Vagina (tissue), 2 donors: ENCODE data around the gene FXN. TPM values are rescaled to one million over a fixed set of nuclear protein-coding genes. Genes with fewer than 3 reads are reported as not detected.
A peak's percentile ranks its signal among the peaks of the same experiment; 100 is the strongest.

Source experiments
- DNase-seq, 2 donors: peaks; one replicate each; pipeline ENCODE4 v3.0.0-alpha.2; 2017; ENCODE audit errors: extremely low spot score in 2 of 2
- H3K27ac ChIP-seq: fragments of 200-600 bp; sonication (generic); one replicate; pipeline ENCODE4 v1.5.1; 2019
- H3K27me3 ChIP-seq: fragments of 200-600 bp; sonication (generic); one replicate; pipeline ENCODE4 v1.5.1; 2019
- H3K36me3 ChIP-seq, 2 donors: fragments of 200-600 bp; sonication (generic); one replicate each; pipeline ENCODE4 v1.5.1; 2017 to 2019
- H3K4me1 ChIP-seq: fragments of 200-600 bp; sonication (generic); one replicate; pipeline ENCODE4 v1.5.1; 2019
- H3K4me3 ChIP-seq, 2 donors: fragments of 200-600 bp; sonication (generic); 1 replicate in 1 of 2; 2 replicates in 1 of 2; pipeline ENCODE4 v1.5.1; 2016 to 2019
- H3K9me3 ChIP-seq: fragments of 200-600 bp; sonication (generic); one replicate; pipeline ENCODE4 v1.5.1; 2019
- POLR2A ChIP-seq, 2 donors: fragments of 450-650 bp; IDR thresholded peaks; one replicate each; pipeline ENCODE4 v1.6.1; 2017; ENCODE audit warnings: antibody characterized with exemption in 2 of 2, mild to moderate bottlenecking in 2 of 2, moderate library complexity in 2 of 2
- POLR2AphosphoS5 ChIP-seq, 2 donors: sonication (generic); formaldehyde crosslinking; IDR thresholded peaks; one replicate each; pipeline ENCODE4 v1.9.0; 2017; ENCODE audit warnings: antibody characterized with exemption in 2 of 2, mild to moderate bottlenecking in 2 of 2, low read depth in 1 of 2; ENCODE audit not compliant: insufficient read depth in 1 of 2
- intact Hi-C: fragments of 100-400 bp; cut with DNase I; formaldehyde crosslinking; loops from one replicate; pipeline ENCODE4 v1.15.1; 2023
- total RNA-seq: library from RNA; depleted of rRNA; stranded (reverse); fragments of >200 nt; gene quantifications from one replicate; pipeline ENCODE4 v1.2.3, GENCODE V29; 2016
- TF ChIP-seq, protein P1 (sequence below), 3 experiments: fragments of 450-650 bp in 2 of 3; fragments of 200-600 bp in 1 of 3; sonication (generic) in 1 of 3; IDR thresholded peaks; one replicate each; pipeline ENCODE4 v1.5.1; 2017 to 2019; ENCODE audit warnings: antibody characterized with exemption in 3 of 3, mild to moderate bottlenecking in 2 of 3, moderate library complexity in 2 of 3

Gene FXN
- total RNA-seq, 1 donor from 2014 or later = 11.8 TPM

DNA sequence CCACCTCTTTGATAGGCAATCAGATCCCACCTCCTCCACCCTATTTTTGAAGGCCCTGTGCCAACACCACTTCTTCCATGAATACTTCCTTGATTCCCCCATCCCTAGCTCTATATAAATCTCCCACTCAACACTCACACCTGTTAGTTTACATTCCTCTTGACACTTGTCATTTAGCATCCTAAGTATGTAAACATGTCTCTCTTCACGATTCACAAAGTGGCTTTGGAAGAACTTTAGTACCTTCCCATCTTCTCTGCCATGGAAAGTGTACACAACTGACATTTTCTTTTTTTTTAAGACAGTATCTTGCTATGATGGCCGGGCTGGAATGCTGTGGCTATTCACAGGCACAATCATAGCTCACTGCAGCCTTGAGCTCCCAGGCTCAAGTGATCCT is 1.5 kb upstream of the FXN start:
- no peak for DNase-seq
- Histone ChIP-seq H3K4me3 (no peak overlapping the region), H3K4me1 (peaks cover 11% of the 10 kb centered on the region), H3K27me3 (no peaks in the 10 kb centered on the region), H3K9me3 (no peaks in the 10 kb centered on the region), H3K36me3 (no peaks in the 10 kb centered on the region), H3K27ac (no peak overlapping the region)
- intact Hi-C loops = no loop called here
- TF ChIP-seq POLR2A (IDR thresholded peaks at IDR 0.05) (no peak), POLR2AphosphoS5 (IDR thresholded peaks at IDR 0.05; ENCODE audit: insufficient read depth in 1 of 2, low read depth in 1 of 2) (no peak)
- TF ChIP-seq, protein P1, sequence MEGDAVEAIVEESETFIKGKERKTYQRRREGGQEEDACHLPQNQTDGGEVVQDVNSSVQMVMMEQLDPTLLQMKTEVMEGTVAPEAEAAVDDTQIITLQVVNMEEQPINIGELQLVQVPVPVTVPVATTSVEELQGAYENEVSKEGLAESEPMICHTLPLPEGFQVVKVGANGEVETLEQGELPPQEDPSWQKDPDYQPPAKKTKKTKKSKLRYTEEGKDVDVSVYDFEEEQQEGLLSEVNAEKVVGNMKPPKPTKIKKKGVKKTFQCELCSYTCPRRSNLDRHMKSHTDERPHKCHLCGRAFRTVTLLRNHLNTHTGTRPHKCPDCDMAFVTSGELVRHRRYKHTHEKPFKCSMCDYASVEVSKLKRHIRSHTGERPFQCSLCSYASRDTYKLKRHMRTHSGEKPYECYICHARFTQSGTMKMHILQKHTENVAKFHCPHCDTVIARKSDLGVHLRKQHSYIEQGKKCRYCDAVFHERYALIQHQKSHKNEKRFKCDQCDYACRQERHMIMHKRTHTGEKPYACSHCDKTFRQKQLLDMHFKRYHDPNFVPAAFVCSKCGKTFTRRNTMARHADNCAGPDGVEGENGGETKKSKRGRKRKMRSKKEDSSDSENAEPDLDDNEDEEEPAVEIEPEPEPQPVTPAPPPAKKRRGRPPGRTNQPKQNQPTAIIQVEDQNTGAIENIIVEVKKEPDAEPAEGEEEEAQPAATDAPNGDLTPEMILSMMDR (IDR thresholded peaks at IDR 0.05) = no peak

- H3K27ac ChIP-seq = peak overlapping the region; percentile 75
- no peaks in the 10 kb centered on the region for H3K9me3 ChIP-seq
- no peaks in the 10 kb centered on the region for H3K27me3 ChIP-seq
- H3K4me3 ChIP-seq = peak overlapping the region; percentile 58 to 66
- no peak for DNase-seq
- H3K4me1 ChIP-seq = peaks cover 11% of the 10 kb centered on the region
- intact Hi-C loops = no loop called here
- TF ChIP-seq POLR2AphosphoS5 (IDR thresholded peaks at IDR 0.05; ENCODE audit: insufficient read depth in 1 of 2, low read depth in 1 of 2) = no peak
- TF ChIP-seq, protein P1 (IDR thresholded peaks at IDR 0.05) = no peak
- TF ChIP-seq POLR2A (IDR thresholded peaks at IDR 0.05) = no peak
- no peaks in the 10 kb centered on the region for H3K36me3 ChIP-seq
Observed at GRCh38 chr9:69036309-69036708, 757 bp downstream of the FXN start.

- Histone ChIP-seq H3K9me3 (no peaks in the 10 kb centered on the region), H3K4me3 (peak overlapping the region; percentile 58 to 66), H3K27me3 (no peaks in the 10 kb centered on the region), H3K4me1 (peaks cover 11% of the 10 kb centered on the region), H3K36me3 (no peaks in the 10 kb centered on the region), H3K27ac (peak overlapping the region; percentile 75)
- intact Hi-C loops = no loop called here
- DNase-seq = no peak
- TF ChIP-seq, protein P1 (IDR thresholded peaks at IDR 0.05) = no peak
- TF ChIP-seq POLR2AphosphoS5 (IDR thresholded peaks at IDR 0.05; ENCODE audit: insufficient read depth in 1 of 2, low read depth in 1 of 2) (no peak), POLR2A (IDR thresholded peaks at IDR 0.05) (no peak)
Observed at GRCh38 chr9:69036799-69037198, 1.2 kb downstream of the FXN start.

- H3K9me3 ChIP-seq = no peaks in the 10 kb centered on the region
- no peaks in the 10 kb centered on the region for H3K27me3 ChIP-seq
- intact Hi-C loops = no loop called here
- no peaks in the 10 kb centered on the region for H3K36me3 ChIP-seq
- no peak overlapping the region for H3K27ac ChIP-seq
- no peak for DNase-seq
- peaks cover 7% of the 10 kb centered on the region for H3K4me1 ChIP-seq
- H3K4me3 ChIP-seq = no peak overlapping the region
- TF ChIP-seq POLR2A (IDR thresholded peaks at IDR 0.05) (no peak), POLR2AphosphoS5 (IDR thresholded peaks at IDR 0.05; ENCODE audit: insufficient read depth in 1 of 2, low read depth in 1 of 2) (no peak)
- TF ChIP-seq, protein P1 (IDR thresholded peaks at IDR 0.05) = no peak
Observed at GRCh38 chr9:69040646-69041045, 5.1 kb downstream of the FXN start.

DNA sequence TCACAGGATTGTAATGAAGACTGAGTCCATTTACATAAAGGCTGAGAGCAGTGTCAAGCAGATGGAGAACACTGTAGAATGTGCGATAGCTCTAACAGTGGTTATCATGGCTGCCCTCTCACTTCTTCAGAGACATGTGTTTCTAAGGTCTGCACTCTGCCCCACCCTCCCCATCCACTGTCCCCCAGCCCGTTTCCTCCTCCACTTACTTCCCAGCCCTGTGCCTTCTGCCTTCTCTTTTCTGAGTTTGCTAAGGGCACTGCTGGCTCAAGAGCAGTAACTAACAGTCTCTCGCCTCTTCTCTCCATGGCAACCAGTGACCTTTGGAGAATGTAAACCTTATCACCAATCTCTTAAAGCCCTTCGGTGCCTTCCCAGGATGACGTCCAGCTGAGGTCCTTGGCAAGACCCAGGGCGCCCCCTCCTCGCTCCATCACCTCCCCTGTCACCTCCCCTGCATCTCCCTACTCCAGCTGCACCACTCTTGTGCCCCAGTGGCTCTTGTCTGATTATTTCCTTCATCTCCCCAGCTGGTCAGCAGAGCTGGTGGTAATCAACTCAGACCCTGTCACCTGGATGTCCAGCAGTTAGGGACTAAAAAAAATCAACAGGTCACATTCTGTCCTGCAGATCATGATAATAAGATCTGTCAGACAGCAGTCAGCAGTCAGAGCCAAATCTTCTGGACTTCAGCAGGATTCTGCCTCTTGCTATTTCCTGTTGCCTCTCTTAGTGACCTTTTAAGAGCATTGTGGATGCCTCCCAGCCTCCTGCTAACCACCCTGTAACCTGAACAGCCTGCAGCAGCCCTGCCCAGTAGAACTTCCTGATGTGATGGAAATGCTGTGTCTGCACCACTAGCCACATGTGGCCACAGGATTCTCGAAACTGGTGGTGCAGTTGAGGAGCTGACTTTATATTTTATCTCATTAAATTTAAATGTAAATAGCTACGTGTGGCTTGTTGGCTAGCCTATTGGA is 9.0 kb downstream of the FXN start:
- Histone ChIP-seq H3K9me3 (no peaks in the 10 kb centered on the region), H3K27me3 (no peaks in the 10 kb centered on the region), H3K4me1 (no peaks in the 10 kb centered on the region), H3K27ac (no peak overlapping the region), H3K36me3 (peaks cover 0 to 8% of the 10 kb centered on the region in 2 donors), H3K4me3 (no peak overlapping the region)
- TF ChIP-seq, protein P1 (IDR thresholded peaks at IDR 0.05) = no peak
- intact Hi-C loops = no loop called here
- no peak for DNase-seq
